DLD1 (cell line): ENCODE results near the gene KLHDC7B.
"Not testable (repeated sequence)": the region's sequence is repeated elsewhere in the genome, so short reads cannot be mapped to it uniquely, and the experiment has no call there.

ENCODE experiments used
- in situ Hi-C: cut with HindIII; loops from 2 replicates; pipeline ENCODE4 v1.10.0; 2017; ENCODE audit warnings: low sequenced_read_pairs

Gene KLHDC7B

DNA sequence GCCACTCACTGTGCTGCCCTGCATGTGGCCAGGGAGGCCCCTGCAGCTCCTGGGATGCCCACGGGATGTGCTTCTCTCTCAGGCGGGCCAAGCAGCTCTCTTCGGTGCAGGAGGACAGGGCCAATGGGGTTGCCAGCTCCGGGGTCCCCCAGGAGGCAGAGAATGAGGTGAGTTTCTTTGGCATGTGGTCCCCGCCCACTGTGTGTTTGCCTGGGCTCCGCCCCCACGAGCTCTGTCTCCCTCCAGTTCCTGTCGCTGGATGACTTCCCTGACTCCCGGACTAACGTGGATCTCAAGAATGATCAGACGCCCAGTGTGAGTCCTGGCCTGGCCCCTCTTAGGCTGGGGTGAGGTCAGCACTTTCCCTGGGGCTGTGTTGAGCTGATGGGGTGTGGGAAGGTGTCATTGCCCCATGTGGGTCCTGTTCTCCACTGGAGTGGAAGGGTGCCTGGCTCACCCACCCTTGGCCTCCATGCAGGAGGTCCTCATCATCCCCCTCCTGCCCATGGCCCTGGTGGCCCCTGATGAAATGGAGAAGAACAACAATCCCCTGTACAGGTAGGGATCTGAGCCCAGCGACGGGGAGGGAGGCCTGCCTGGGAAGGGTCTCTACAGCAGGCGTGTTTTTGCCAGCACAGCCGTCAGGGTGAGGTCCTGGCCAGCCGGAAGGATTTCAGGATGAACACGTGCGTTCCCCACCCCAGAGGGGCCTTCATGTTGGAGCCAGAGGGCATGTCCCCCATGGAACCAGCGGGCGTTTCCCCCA lies 28.0 kb upstream of the KLHDC7B start:
- in situ Hi-C loops = no loop called here

DNA sequence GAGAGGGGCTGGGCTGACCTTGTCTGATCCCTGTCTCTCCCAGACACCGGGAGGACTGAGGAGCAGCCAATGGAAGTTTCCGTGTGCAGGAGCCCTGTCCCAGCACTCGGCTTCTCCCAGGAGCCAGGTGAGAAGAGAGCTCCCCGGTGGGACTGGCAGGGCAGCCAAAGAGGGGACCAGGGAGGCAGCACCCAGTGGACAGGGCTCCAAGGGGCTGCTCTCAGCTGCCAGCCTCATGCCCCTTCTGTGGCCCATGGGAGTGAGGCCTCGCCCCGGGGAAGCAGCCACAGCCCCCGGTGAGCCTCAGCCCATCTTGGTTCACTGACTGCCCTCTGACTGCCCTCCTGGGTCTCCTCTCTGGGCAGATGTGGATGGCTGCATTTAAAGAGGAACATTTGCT lies 27.1 kb upstream of the KLHDC7B start:
- in situ Hi-C loops = no loop called here

DNA sequence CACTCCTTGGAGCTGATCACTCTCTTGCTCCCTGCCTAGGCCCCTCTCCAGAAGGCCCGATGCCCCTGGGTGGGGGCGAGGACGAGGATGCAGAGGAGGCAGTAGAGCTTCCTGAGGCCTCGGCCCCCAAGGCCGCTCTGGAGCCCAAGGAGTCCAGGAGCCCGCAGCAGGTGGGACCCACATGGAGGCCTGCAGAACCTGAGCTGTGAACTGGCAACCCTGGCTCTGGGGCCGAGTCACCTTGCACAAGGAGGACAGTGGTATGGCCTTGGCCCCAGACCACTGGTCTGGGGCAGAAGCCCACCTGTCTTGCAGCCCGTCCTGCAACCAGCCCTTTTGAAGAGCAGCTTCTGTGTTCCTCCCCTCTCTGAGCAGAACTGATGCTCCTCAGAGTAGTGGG lies 26.5 kb upstream of the KLHDC7B start:
- in situ Hi-C loops = no loop called here

DNA sequence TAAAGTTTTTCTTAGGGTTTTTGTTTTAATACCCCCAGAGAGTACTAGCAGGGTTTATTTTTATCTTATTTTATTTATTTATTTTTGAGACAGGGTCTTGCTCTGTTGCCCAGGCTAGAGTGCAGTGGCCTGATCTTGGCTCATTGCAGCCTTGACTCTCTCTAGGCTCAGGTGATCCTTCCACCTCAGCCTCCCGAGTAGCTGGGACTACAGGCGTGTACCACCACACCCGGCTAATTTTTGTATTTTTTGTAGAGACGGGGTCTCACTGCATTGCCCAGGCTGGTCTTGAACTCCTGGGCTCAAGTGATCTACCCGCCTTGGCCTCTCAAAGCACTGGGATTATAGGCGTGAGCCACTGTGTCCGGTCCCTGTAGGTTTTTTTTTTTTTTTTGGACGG lies 25.5 kb upstream of the KLHDC7B start:
- in situ Hi-C loops = not testable (repeated sequence)

DNA sequence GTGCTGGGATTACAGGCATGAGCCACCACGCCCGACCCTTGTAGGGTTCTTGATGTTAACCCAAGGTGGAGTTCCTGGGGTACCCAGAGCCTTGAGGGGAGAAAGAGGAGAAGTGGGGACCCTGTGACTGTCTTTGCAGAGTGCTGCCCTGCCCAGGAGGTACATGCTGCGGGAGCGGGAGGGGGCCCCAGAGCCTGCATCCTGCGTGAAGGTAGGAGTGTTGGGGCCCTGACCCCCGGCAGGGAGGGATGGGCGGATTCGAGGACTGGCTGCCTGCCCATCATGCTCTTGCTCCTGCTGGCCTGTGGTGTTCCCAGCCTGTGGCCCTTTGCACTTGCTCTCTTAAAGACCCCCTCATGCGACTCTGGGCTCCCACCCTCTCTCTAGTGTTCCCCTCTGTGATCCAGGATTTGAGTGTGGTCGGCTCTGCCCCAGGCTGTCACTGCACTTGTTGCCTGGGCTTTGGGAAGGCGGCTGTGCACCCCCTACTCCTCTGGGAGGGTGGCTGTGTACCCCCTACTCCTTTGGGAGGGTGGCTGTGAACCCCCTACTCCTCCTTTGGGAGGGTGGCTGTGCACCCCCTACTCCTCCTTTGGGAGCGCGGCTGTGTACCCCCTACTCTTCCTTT lies 24.8 kb upstream of the KLHDC7B start:
- in situ Hi-C loops = no loop called here

DNA sequence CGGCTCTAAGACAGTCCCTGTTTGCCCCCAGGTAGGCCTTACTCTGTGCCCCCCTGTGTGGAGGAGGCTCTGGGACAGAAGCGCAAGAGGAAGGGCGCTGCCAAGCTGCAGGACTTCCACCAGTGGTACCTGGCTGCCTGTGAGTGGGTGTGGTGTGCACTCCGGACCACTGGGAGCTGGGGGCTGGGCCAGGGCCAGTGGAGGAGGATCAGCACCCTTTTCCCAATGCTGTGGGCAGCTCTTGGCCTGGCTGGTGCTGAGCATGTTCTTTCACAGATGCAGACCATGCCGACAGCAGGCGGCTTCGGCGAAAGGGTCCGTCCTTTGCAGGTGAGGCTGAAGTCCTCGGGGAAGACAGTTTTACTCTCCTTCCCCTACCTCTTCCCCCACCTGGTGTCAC lies 24.0 kb upstream of the KLHDC7B start:
- in situ Hi-C loops = no loop called here

DNA sequence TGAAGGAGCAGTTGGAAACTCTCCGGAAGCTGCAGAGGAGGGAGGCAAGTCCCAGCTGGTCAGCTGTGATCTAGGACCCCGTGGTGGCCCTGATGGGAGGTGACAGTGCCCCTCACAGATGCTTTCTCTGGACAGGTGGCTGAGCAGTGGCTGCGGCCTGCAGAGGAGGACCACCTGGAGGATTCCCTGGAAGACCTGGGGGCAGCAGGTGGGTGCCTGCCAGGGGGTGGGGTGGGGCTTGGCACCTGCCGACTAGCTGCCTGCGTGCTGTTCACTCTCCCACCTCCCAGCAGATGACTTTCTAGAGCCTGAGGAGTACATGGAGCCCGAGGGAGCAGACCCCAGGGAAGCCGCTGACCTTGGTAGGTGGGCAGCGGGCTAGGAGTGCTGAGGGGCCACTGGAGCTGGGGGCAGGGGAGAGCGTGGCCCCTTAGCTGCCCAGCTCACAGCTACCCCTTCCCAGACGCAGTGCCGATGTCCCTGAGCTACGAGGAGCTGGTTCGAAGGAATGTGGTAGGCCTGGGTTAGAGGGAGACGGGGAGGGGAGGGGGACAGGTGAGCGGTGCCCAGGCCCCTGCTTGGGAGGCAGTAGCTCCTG lies 23.4 kb upstream of the KLHDC7B start:
- in situ Hi-C loops = no loop called here

DNA sequence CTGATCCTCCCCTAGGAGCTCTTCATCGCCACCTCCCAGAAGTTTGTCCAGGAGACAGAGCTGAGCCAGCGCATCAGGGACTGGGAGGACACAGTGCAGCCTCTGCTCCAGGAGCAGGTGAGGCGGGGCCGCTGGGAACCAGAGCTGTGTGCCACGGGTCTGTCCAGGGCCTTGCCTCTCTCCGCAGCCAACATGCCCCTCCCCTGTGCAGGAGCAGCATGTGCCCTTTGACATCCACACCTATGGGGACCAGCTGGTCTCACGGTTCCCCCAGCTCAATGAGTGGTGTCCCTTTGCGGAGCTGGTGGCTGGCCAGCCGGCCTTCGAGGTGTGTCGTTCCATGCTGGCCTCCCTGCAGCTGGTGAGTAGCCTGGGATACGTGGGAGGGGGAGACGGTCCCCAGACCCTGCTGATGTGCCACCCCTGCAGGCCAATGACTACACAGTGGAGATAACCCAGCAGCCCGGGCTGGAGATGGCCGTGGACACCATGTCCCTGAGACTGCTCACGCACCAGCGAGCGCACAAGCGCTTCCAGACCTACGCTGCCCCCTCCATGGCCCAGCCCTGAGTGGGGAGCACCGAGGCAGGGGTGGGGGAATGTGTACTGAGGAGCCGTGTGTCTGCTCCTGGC lies 22.8 kb upstream of the KLHDC7B start:
- in situ Hi-C loops = no loop called here

DNA sequence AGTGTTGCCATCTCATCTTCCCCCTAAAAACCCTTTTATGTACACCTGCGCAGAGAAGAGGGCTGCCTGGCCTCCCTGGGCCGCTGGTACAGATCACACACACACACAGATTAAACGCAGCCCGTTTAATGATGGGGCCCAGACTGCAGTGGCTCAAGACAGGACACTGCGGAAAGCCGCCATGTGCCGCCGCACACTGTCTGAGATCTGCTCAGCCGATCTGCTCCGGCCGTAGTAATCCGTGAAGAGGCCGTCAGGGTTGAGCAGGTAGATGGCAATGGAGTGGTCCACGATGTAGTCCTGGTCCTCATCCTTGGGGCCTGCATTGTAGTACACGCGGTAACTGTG lies 22.3 kb upstream of the KLHDC7B start:
- in situ Hi-C loops = no loop called here

DNA sequence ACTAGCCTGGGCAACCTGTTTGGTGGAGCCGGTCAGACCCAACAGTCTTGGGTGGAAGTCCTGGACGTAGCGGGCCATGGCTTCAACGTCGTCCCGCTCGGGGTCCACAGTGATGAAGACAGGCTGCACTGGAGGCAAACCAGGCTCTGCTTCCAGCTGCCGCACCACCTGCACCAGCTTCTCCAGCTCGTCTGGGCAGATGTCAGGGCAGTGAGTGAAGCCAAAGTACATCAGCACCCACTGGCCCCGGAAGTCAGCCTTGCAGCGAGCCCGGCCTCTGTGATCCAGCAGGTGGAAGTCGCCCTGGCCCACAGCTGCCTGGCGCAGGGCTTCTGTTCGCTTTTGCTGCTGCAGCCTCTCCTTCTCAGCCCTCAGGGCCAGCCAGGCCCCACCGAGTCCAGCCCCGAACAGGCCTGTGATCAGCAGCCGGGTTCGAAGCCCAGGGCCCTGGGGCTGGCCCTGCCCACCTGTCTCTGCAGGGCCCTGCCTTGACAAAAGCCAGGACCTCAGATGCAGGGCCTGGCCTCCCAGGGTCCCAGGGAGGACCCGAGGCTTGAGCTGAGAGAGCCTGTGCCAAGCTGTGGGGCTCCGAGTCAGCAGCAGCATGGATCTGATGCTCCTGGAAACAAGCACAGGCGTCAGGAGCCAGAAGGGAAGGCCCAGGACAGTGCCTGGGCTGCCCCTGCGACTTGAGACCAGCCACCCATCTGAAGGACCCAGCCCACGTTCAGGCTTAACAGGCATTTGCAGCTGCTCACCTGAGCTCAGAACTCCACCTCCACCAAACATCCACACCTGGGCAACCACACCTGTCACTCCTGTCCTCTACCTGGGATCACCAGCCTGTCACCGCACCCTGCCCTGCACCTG lies 21.7 kb upstream of the KLHDC7B start:
- in situ Hi-C loops = no loop called here

DNA sequence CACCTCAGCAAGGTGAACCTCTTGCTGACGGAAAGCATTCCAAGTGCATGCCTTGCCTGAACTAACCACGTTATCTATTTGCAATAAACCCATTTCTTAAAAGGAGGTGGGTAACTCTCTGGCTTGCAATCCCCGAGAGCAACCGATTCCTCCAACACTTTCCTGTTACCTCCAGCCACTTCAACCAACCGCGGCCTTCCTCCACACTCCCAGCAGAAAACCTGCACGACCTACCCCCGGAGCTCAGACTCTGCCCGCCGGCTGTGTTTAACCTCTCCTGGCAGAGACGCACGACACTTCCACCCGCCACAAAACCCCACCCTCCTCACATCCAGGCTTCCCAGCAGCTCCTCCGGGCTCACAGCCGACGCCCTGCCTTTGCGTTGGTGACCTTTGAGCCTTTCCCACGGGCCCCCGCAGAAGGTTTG lies 21.0 kb upstream of the KLHDC7B start:
- in situ Hi-C loops = no loop called here

DNA sequence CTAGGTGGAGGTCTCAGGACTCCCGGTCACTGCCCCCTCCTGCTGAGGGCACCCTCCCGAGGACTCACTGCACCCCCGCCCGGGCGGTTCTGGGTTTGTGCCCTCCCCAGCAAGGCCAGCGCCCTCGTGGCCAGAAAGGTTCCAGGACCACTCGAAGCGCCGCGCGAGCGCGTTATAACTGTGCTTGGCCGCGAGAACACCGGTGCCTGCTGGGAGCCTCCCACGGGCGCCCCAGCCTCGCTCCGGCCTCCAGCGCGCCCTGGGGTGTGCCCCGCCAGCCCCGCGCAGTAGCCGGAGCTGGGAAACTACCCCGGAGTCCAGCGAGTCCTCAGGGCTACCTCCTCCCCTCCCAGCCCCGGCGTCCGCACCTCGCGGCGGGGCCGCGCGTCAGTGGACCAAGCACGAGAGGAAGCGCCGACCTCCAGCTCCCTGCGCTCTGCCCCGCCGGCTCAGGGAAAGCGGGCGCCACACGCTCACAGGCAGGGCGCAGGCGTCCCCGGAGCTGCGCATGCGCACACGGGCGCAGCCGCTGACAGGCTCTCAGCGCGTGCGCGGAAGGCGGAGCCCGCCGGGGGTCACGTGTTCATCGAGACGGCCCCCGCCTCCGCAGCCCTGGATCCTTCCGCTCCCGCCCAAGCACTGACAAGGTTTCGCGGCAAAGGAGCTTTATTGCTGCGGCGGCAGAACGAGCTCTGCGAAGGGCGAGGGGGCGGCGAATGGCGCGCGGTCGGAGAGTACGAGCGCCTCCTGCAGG lies 20.4 kb upstream of the KLHDC7B start, which contains the start of gene SCO2:
TSS of gene SCO2 (minus strand) at position 495 of the 754 bp plus-strand sequence. CDS start 1,187 bp downstream, outside the sequence.
- in situ Hi-C loops = no loop called here

DNA sequence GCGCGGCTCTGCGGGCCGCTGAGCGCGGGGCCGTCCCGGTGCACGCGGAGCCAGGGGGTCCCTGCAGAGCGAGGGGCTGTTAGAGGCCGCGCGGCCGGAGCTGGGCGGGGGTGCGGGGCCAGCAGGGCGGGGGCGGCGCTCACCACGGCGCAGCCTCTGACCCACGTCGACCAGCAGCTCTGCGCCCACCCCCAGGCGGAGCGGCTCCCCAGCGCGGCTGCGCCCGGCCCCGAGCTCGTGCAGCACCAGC lies 19.9 kb upstream of the KLHDC7B start:
- in situ Hi-C loops = no loop called here

DNA sequence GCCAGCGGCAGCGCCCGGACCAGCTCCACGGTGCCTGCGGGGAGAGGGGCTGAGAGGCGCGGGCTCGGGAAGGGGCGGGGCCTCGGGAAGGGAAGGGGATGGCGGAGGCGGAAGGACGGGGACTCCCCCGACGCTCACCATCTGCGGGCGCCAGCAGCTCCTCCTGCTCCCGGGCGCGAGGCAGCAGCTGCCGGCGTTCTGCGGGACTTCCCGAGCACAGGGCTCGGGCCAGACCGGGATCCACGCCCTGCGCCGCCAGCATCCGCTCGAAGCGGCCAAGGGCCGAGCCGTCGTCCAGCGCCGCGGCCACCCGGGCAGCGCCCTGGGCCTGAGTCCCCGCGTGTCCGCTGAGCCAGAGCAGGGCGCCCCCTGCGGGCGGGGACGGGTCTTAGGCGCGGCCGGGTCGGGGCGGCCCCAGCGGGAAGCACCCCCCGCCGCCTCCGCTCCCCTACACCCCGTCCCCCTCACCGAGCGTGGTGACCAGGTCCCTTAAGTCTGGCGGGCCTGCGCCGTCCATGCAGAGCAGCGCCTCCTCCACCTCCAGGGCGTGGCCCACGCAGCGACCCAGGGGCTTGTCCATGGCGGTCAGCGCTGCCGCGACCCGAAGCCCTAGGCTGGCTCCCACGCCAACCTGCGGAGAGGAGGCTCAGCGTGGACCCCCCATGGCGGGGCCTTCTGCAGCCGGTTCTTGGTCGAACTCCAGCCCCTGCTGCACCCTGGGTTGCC lies 19.4 kb upstream of the KLHDC7B start:
- in situ Hi-C loops = no loop called here

DNA sequence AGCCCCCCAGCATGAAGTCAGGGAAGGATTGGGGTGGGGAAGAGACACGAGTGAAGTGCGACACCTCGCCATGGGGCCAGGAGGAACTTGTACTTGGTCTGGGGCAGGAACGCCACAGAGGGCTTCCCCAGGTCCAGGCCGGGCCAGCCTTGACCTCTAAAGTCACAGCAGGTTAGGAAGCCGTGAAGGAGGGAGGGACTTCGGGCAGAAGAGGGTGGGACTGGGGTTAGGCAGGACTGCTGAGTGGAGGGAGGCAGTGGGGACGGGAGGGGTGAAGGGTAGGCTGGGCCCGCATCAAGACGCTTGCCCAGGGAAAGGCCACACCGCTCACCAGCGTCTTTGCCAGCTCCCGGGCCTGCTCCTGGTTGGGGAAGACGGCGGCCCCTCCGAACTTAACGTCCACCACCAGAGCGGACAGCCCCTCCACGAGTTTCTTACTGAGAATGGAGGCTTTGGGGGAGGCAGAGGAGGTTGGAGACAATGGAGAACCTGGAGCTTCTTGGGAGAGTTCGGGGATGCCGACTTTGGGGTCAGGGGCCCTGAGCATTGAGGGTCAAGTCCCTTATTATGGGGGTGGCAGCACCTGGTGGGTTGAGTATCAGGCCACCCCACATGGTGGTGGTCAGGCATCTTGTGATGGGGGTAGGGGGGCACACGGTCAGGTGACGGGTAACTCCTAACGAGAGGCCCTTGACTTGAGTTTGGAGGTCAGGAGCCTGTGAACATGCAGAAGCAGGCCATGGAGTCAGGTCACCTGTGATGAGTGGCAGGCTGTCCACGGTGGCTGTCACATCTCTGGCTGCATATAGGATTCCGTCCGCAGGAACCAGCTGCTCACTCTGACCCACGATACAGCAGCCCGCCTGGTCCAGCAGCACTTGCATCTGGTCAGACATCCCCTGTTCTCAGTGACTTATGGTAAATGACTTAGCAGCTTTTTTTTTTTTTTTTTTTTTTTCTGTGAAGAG lies 18.6 kb upstream of the KLHDC7B start:
- in situ Hi-C loops = no loop called here

DNA sequence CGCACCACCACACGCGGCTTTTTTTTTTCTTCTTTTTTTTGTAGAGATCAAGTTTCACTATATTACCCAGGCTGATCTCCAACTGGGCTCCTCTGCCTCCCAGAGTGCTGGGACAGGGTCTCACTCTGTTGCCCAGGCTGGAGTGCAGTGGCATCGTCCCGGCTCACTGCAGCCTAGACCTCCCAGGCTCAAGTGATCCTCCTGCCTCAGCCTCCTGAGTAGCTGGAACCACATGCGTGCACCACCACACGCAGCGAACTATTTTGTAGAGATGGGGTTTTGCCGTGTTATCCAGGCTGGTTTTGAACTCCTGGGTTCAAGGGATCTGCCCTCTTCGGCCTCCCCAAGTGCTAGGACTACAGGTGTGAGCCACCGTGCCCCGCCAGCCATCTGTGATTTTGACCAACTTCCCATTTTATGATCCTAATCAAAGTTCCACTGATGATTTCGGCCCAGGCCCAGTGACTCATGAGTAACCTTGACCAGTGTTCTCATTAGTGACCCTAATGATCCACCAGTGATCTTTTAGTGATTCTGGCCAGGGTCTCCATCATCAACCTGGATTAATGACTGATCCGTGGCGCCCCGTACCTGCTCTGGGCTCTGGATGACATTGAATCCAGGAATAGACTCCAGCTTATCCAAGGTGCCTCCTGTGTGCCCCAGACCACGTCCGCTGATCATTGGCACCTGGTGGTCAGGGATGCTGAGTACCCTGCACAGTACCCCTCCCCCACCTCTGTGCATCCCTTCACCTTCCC lies 17.6 kb upstream of the KLHDC7B start:
- in situ Hi-C loops = no loop called here

DNA sequence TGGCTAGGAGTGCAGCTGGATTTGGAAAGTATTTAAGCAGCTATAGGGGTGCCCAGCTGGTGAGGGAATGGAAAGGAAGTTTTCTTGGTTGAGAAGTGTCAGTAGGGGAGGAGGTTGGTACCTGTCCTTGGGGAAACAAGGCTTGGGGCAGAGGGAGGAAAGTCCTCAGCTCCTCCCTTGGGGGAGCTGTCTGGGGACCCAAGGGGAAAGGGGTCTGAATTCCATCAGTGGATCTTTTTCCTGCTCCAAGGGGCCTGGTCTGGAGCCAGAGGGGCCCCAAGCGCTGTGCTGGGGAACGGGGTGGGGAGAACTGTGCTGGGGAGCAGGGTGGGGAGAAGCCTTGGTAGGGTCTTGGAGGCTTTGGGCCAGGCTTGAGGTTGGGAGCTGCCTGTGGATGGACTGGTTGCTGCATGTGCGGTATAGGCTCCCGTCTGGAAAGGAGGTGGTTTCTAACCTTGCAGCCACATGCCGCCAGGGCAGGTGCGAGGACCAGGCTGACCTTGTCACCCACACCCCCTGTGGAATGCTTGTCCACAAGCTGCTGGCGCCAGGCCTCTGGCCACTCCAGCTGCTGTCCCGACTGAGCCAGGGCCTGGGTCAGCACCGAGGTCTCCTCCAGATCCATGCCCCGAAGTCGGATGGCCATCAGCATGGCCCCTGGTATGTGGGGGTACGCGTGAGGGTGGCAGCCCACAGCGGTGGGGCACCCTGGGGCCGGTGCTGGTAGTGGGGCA lies 16.9 kb upstream of the KLHDC7B start:
- in situ Hi-C loops = no loop called here
